Measurements from ENCODE around the gene RET. TPM values are rescaled to one million over a fixed set of nuclear protein-coding genes. Genes with fewer than 3 reads are reported as not detected.

RET gene
- 1 to 10 TPM; 1.8 to 6.5 (median 4.6) TPM for total RNA-seq
- 1 to 10 TPM in 1 of 3 donors, not detected in 2; 3.4 TPM for polyA plus RNA-seq

DNA sequence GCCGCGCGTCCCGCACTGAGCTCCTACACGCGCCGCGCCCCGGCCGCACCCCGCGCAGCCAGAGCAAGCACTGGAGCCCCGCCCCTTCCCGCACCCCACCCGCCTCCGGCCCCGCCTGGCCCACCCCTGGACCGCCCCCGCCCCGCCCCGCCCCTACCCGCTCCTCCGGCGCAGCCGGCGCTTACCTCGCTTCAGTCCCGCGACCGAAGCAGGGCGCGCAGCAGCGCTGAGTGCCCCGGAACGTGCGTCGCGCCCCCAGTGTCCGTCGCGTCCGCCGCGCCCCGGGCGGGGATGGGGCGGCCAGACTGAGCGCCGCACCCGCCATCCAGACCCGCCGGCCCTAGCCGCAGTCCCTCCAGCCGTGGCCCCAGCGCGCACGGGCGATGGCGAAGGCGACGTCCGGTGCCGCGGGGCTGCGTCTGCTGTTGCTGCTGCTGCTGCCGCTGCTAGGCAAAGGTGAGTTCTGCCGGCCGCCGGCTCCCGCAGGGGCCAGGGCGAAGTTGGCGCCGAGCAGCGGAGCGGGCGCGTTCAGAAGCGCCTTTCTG is at the start of gene RET:
Gene RET, plus strand, starts transcription at position 194 of the 545 bp plus-strand sequence. Its CDS starts 190 bp downstream, at position 384.
- H3K27ac ChIP-seq = no peak within 1 kb of the TSS
- no peak for DNase-seq
- H3K4me3 ChIP-seq = peak within 1 kb of the TSS; percentile 10 to 56 (median 42)
- no peaks in the 10 kb centered on the region for H3K36me3 ChIP-seq
- WGBS, 2 donors = 1% methylated on average over 78 of the region's 78 CpGs
- no peaks in the 10 kb centered on the region for H3K9me3 ChIP-seq
- intact Hi-C loops (cut with DNase I) = no loop called here
- H3K27me3 ChIP-seq = peaks cover 12 to 69% (median 34%) of the 10 kb centered on the region in 3 donors
- TF ChIP-seq POLR2A (IDR thresholded peaks at IDR 0.05) (no peak), POLR2AphosphoS5 (IDR thresholded peaks at IDR 0.05) (no peak), EP300 (IDR thresholded peaks at IDR 0.05) (no peak), CTCF (IDR thresholded peaks at IDR 0.05) (no peak)
- peaks cover 0 to 17% (median 14%) of the 10 kb centered on the region in 4 donors for H3K4me1 ChIP-seq

DNA sequence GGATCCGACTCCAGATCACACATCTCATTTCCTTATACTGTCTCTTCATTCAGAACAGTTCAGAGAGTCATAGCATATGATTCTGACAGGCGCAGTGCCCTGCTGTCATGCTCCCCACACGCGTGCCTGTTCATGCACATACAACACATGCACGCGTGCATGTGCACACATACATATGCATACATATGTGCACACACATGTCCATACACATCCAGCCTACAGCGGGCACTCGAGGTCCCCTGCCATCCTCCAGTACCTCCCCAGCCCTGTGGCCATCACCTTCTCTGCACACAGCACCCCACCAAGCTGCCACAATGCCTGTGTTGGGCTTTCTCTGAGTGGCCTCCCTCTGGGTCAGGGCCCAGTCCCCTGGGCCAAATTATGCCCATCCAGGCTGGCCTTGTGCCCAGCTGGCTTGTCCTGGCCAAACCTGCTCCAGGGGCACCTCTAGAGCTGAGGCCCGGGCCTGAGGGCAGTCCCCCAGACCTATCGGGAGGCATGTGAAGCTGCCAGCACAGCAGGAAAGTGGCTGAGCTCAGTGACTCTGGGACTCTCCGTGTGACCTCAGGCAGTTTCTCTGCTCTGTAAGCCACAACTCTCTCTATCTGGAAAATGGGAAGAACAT is 49.4 kb upstream of the RET start:
- Histone ChIP-seq H3K27ac (no peak overlapping the region), H3K4me3 (no peak overlapping the region), H3K9me3 (peaks cover 0 to 4% (median 2%) of the 10 kb centered on the region in 4 donors), H3K4me1 (no peaks in the 10 kb centered on the region), H3K27me3 (no peaks in the 10 kb centered on the region), H3K36me3 (no peaks in the 10 kb centered on the region)
- WGBS, 2 donors = 86 to 91% methylated on average over 11 of the region's 11 CpGs
- no peak for TF ChIP-seq POLR2A (IDR thresholded peaks at IDR 0.05)
- no peak for TF ChIP-seq CTCF (IDR thresholded peaks at IDR 0.05)
- TF ChIP-seq EP300 (IDR thresholded peaks at IDR 0.05) = no peak
- intact Hi-C loops (cut with DNase I) = no loop called here
- DNase-seq = no peak

- Histone ChIP-seq H3K36me3 (no peaks in the 10 kb centered on the region), H3K27ac (no peak overlapping the region), H3K9me3 (peaks cover 0 to 4% (median 2%) of the 10 kb centered on the region in 4 donors), H3K4me3 (no peak overlapping the region), H3K27me3 (no peaks in the 10 kb centered on the region), H3K4me1 (no peaks in the 10 kb centered on the region)
- intact Hi-C loops (cut with DNase I) = no loop called here
- 92% methylated on average over 6 of the region's 6 CpGs for WGBS, 2 donors
- no peak for TF ChIP-seq POLR2AphosphoS5 (IDR thresholded peaks at IDR 0.05)
- no peak for TF ChIP-seq EP300 (IDR thresholded peaks at IDR 0.05)
- no peak for TF ChIP-seq CTCF (IDR thresholded peaks at IDR 0.05)
- TF ChIP-seq POLR2A (IDR thresholded peaks at IDR 0.05) = no peak
- DNase-seq = no peak
Measured at GRCh38 chr10:43028143-43028542, 48.7 kb upstream of the RET start.

DNA sequence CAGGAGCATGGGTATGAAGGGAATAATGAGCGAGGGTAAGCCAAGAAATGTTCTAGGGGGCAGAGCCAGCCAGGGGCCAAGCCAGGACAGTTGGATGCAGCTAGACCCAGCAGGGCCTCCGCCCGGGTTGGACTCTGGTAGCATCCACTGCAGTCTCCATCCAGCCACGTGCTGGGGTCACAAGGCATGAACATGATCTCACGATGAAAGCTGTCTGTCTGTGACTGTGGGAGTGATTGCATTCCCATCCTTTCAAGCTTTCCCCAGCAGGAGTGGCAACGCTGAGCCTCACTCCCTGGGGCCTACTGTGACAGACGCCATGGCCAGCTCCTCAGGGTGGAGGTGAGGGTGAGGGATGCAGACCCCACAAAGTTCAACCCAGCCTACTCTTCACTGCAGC is 47.8 kb upstream of the RET start:
- no peak overlapping the region for H3K4me3 ChIP-seq
- no peaks in the 10 kb centered on the region for H3K4me1 ChIP-seq
- H3K27me3 ChIP-seq = no peaks in the 10 kb centered on the region
- intact Hi-C loops (cut with DNase I) = no loop called here
- peaks cover 0 to 4% (median 3%) of the 10 kb centered on the region in 4 donors for H3K9me3 ChIP-seq
- 87 to 90% methylated on average over 7 of the region's 7 CpGs for WGBS, 2 donors
- no peak for DNase-seq
- no peak overlapping the region for H3K27ac ChIP-seq
- no peak for TF ChIP-seq POLR2AphosphoS5 (IDR thresholded peaks at IDR 0.05)
- no peak for TF ChIP-seq CTCF (IDR thresholded peaks at IDR 0.05)
- no peak for TF ChIP-seq POLR2A (IDR thresholded peaks at IDR 0.05)
- TF ChIP-seq EP300 (IDR thresholded peaks at IDR 0.05) = no peak
- H3K36me3 ChIP-seq = no peaks in the 10 kb centered on the region

Measured in sigmoid colon (tissue), 7 donors.